ENCODE measurements around the gene SLC8A1.
"Not testable (repeated sequence)": the region's sequence is repeated elsewhere in the genome, so short reads cannot be mapped to it uniquely, and the experiment has no call there.

The SLC8A1 gene

DNA sequence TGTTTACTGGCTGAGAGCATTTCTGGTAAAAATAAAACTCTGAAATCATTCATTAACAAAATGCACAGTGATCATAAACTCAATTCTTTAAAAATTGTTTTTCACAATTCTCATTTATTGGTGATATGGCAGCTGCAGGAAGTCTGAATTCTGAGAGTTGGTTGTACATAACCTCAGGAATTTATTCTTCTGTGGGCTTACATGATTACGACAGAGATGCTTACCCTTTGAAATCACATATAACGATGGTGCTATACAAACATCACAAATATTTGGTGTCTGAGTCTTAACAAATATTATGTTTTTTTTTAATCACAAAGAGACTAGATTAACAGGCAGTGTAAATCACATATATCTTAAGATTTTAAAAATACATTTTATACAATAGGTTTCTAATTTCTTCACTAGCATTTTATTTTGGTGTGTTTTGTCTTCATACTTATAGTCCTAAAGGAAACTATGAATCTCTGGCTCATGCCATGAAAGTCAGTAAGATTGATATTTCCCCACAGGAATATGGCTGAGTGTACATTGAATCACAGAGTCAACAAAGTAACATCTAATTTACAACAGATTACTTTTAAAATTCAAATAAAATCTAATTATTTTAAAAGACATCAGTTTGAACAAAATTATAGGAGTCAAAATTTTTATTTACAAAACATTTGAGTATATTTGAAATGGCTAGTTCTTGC, 354.1 kb downstream of the SLC8A1 start:
- in situ Hi-C loops (cut with MboI; ENCODE audit: low sequenced_read_pairs), result no loop called here

DNA sequence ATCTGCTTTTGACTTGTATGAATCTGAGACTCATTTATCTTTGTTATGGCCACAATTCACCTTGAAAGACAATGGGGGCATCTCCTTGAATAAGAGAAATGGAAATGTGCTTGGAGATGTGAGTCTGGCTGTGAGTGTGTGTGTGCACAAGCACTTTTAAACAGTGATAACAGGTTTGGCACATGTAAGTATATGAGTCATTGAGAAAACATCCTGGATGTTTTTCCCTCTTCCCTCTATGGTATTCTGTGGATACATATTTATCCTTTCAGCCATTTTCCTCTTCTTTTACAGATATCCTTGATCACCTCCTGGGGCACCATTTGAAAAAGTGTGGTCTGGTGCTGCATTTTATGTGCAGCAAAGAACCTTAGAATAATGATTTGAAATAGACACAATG, 355.5 kb downstream of the SLC8A1 start:
- in situ Hi-C loops (cut with MboI; ENCODE audit: low sequenced_read_pairs), result no loop called here

- in situ Hi-C loops (cut with MboI; ENCODE audit: low sequenced_read_pairs), result no loop called here
These were observed 356.9 kb downstream of the SLC8A1 start for GRCh38 chr2:40095000-40095399.

DNA sequence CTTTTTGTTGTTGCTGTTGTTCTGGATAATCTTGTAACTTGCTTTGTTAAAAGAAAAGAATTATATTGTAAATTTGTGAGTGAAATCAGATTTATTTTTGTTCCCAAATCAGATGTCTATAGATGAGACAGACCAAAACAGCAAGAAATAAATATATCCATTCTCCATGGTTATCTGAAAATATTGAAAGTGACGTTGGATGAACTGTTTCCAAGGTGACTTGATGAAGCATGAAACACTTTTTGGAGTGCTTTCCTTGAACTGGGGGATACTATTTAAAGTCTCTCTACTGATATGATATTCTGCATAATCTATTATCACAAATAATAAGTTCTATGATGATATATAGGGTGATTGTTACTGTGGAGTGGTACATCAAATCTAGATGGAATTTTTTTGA, 357.4 kb downstream of the SLC8A1 start:
- in situ Hi-C loops (cut with MboI; ENCODE audit: low sequenced_read_pairs), result no loop called here

- in situ Hi-C loops (cut with MboI; ENCODE audit: low sequenced_read_pairs), result no loop called here
These were observed 358.7 kb downstream of the SLC8A1 start for GRCh38 chr2:40093021-40093675.

GRCh38 chr2:40090044-40090443, 361.8 kb downstream of the SLC8A1 start:
- in situ Hi-C loops (cut with MboI; ENCODE audit: low sequenced_read_pairs), result no loop called here

GRCh38 chr2:40087927-40088326, 364.0 kb downstream of the SLC8A1 start:
- in situ Hi-C loops (cut with MboI; ENCODE audit: low sequenced_read_pairs), result no loop called here

GRCh38 chr2:40087434-40087833, 364.5 kb downstream of the SLC8A1 start:
- in situ Hi-C loops (cut with MboI; ENCODE audit: low sequenced_read_pairs), result no loop called here

DNA sequence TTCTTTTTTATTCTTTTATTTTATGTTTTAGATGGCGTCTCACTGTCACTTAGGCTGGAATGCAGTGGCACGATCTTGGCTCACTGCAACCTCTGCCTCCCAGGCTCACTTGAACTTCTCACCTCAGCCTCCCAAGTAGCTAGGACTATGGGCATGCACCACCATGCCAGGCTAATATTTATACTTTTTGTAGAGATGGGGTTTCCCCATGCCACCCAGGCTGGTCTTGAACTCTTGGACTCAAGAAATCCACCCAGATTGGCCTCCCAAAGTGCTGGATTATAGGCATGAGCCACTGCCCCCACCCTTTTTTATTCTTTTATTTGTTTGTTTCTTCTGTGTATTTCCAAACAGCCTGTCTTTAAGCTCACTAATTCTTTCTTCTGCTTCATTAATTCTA, 366.1 kb downstream of the SLC8A1 start:
- in situ Hi-C loops (cut with MboI; ENCODE audit: low sequenced_read_pairs), result no loop called here

DNA sequence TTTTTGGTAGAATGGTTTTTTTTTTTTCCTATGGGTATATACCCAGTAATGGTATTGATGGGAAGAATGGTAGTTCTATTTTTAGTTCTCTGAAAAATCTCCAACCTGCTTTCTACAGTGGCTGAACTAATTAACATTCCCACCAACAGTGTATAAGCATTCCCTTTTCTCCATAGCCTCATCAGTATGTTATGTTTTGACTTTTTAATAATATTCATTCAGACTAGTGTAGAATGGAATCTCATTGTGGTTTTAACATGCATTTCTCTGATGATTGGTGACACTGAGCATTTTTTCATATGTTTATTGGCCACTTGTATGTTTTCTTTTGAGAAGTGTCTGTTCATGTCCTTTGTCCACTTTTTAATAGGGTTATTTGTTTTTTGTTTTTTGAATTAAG, 378.6 kb downstream of the SLC8A1 start:
- in situ Hi-C loops (cut with MboI; ENCODE audit: low sequenced_read_pairs), result not testable (repeated sequence)

GRCh38 chr2:40072442-40073232, 379.3 kb downstream of the SLC8A1 start:
- in situ Hi-C loops (cut with MboI; ENCODE audit: low sequenced_read_pairs), result no loop called here

DNA sequence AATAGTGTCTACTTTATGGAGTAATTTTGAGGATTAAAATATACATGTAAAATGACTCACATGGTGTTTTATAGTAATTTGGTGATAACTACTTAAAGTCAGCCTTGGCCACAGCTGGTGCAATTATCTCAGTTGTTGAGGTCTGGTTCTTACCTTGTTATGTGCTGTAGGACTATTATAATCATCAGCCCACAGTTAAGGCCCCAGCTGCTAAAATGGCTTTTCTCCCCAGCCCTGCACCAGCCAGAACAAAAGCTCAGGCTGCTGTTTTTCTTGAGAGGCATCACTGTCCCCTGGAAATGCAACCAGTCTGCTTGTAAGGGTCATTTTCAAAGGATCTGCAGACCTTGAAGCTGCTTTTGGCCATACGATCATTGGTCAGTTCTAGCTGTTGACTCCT, 389.5 kb downstream of the SLC8A1 start:
- in situ Hi-C loops (cut with MboI; ENCODE audit: low sequenced_read_pairs), result no loop called here

DNA sequence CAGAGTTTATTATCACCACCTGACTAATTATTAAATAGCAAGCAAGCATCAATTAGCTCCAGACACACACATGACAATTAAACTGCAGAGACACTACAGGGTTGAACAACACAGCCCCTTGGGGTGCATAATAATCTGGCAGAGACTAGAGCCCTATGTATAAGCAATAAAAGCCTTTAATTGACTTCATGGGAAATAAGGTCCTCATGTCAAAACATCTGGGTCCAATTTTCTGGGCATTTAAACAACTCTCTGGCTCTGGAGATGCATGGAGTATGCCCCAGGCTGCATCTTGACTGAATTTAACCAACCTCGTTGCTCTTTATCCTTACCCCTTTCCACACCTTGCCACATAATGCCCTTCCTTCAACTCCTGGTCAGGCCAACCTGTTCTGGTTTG, 402.1 kb downstream of the SLC8A1 start:
- in situ Hi-C loops (cut with MboI; ENCODE audit: low sequenced_read_pairs), result no loop called here

- in situ Hi-C loops (cut with MboI; ENCODE audit: low sequenced_read_pairs), result no loop called here
These were observed 403.4 kb downstream of the SLC8A1 start for GRCh38 chr2:40048506-40048905.

- in situ Hi-C loops (cut with MboI; ENCODE audit: low sequenced_read_pairs), result no loop called here
These were observed 404.5 kb downstream of the SLC8A1 start for GRCh38 chr2:40047406-40047805.

All from HL-60/S4 treated with phorbol 12-myristate 13-acetate at 8.2 ng/mL for 4 days and 3 days (cell line).